CD4-positive, alpha-beta T cell (primary cell): ENCODE measurements around the gene TMEM183A. TPM values are rescaled to one million over a fixed set of nuclear protein-coding genes. Genes with fewer than 3 reads are reported as not detected.

ENCODE experiments used
- ATAC-seq: fragments of 200-7000 bp; cut with Tn5 transposase; one replicate; pipeline ENCODE4 v1.10.0; 2022; ENCODE audit warnings: mild to moderate bottlenecking; ENCODE audit not compliant: poor library complexity
- CTCF ChIA-PET: fragments of 350-600 bp; sonication (Branson Sonifier 250); formaldehyde crosslinking; loops from one replicate; lab custom pipeline; 2021; ENCODE audit warnings: antibody characterized with exemption, inconsistent platforms; lab: Charles Lee
- POLR2A ChIA-PET: fragments of 350-600 bp; sonication (Branson Sonifier 250); formaldehyde crosslinking; loops from one replicate; lab custom pipeline; 2021; ENCODE audit warnings: antibody characterized with exemption, inconsistent platforms; lab: Charles Lee
- DNase-seq, 14 experiments: peaks; one replicate each; pipeline ENCODE4 v3.0.0-alpha.2; 2013 to 2020; ENCODE audit warnings: mixed read lengths in 2 of 14
- H3K27ac ChIP-seq, 2 donors: one replicate each; pipeline versions ENCODE4 v1.5.1 to v1.7.0; 2013; ENCODE audit warnings: low read length in 2 of 2, low read depth in 1 of 2, mild to moderate bottlenecking in 1 of 2
- H3K27me3 ChIP-seq, 2 experiments: 1 replicate in 1 of 2; 2 replicates in 1 of 2; pipeline versions ENCODE4 v1.6.1 to v1.7.0; 2013; ENCODE audit warnings: low read length in 2 of 2, control low read depth in 1 of 2, mild to moderate bottlenecking in 1 of 2, moderate library complexity in 1 of 2; ENCODE audit not compliant: insufficient read depth in 2 of 2, control insufficient read depth in 1 of 2
- H3K36me3 ChIP-seq: one replicate; pipeline ENCODE4 v1.6.1; 2013; ENCODE audit warnings: low read length, control low read depth; ENCODE audit not compliant: insufficient read depth
- H3K4me1 ChIP-seq: one replicate; pipeline ENCODE4 v1.6.1; 2013; ENCODE audit warnings: low read length, control low read depth; ENCODE audit not compliant: insufficient read depth
- H3K4me3 ChIP-seq: one replicate; pipeline ENCODE4 v1.5.1; 2013; ENCODE audit warnings: mild to moderate bottlenecking, low read length, moderate library complexity
- H3K9me3 ChIP-seq, 2 experiments: 1 replicate in 1 of 2; 2 replicates in 1 of 2; pipeline versions ENCODE4 v1.6.1 to v1.7.0; 2013; ENCODE audit warnings: low read length in 2 of 2, mild to moderate bottlenecking in 2 of 2, control low read depth in 1 of 2, moderate library complexity in 1 of 2; ENCODE audit not compliant: control insufficient read depth in 1 of 2, insufficient read depth in 1 of 2
- H3K27ac Mint-ChIP-seq: one replicate; pipeline ENCODE4 v1.8.0; 2020; ENCODE audit warnings: mixed read lengths
- H3K27me3 Mint-ChIP-seq: one replicate; pipeline ENCODE4 v1.8.0; 2021; ENCODE audit warnings: mixed read lengths
- H3K36me3 Mint-ChIP-seq: one replicate; pipeline ENCODE4 v1.8.0; 2021; ENCODE audit warnings: low read depth, mixed read lengths
- H3K4me1 Mint-ChIP-seq: one replicate; pipeline ENCODE4 v1.8.0; 2021; ENCODE audit warnings: low read depth, mixed read lengths
- H3K4me3 Mint-ChIP-seq: one replicate; pipeline ENCODE4 v1.8.0; 2020; ENCODE audit warnings: mild to moderate bottlenecking, mixed read lengths
- H3K9me3 Mint-ChIP-seq: one replicate; pipeline ENCODE4 v1.8.0; 2020; ENCODE audit warnings: mixed read lengths
- intact Hi-C, 2 experiments: fragments of 100-400 bp; cut with DNase I in 1 of 2; cut with micrococcal nuclease in 1 of 2; formaldehyde crosslinking; loops; one replicate each; pipeline versions ENCODE4 v1.15.1 to v1.9.0; 2023 to 2025; cut with DNase I, micrococcal nuclease
- total RNA-seq, 174 experiments: library from RNA in 2 of 174; stranded (reverse) in 2 of 174; gene quantifications; one replicate each; pipeline ENCODE4 v1.2.3 and lab custom pipeline; 2021 to 2026
- TF ChIP-seq, protein P1 (sequence below): fragments of 200-600 bp; IDR thresholded peaks from one replicate; pipeline ENCODE4 v1.8.0; 2022; ENCODE audit warnings: antibody characterized with exemption, mild to moderate bottlenecking

TMEM183A gene
- total RNA-seq, 2 experiments from 2014 or later: 187 to 194 TPM

- H3K4me3 Mint-ChIP-seq: no peak overlapping the region
These were observed 32.7 kb downstream of the TMEM183A start for GRCh38 chr1:203039609-203040512.

GRCh38 chr1:203040513-203041275 is 33.5 kb downstream of the TMEM183A start:
- Histone ChIP-seq H3K27me3 (peaks cover 4 to 6% of the 10 kb centered on the region in 2 experiments), H3K4me1 (no peaks in the 10 kb centered on the region), H3K4me3 (no peak overlapping the region), H3K9me3 (no peaks in the 10 kb centered on the region), H3K27ac (no peak overlapping the region), H3K36me3 (no peaks in the 10 kb centered on the region)
- no peaks in the 10 kb centered on the region for H3K36me3 Mint-ChIP-seq
- H3K4me3 Mint-ChIP-seq: no peak overlapping the region
- DNase-seq: no peak
- peaks cover 10% of the 10 kb centered on the region for H3K27me3 Mint-ChIP-seq
- ATAC-seq: no peak
- H3K4me1 Mint-ChIP-seq: no peaks in the 10 kb centered on the region
- TF ChIP-seq, protein P1, sequence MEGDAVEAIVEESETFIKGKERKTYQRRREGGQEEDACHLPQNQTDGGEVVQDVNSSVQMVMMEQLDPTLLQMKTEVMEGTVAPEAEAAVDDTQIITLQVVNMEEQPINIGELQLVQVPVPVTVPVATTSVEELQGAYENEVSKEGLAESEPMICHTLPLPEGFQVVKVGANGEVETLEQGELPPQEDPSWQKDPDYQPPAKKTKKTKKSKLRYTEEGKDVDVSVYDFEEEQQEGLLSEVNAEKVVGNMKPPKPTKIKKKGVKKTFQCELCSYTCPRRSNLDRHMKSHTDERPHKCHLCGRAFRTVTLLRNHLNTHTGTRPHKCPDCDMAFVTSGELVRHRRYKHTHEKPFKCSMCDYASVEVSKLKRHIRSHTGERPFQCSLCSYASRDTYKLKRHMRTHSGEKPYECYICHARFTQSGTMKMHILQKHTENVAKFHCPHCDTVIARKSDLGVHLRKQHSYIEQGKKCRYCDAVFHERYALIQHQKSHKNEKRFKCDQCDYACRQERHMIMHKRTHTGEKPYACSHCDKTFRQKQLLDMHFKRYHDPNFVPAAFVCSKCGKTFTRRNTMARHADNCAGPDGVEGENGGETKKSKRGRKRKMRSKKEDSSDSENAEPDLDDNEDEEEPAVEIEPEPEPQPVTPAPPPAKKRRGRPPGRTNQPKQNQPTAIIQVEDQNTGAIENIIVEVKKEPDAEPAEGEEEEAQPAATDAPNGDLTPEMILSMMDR: no peak
- no peaks in the 10 kb centered on the region for H3K9me3 Mint-ChIP-seq
- ChIA-PET POLR2A (interaction anchor here (2.4 kb wide), 1 partner anchor 14 kb away, joined by 10 read pairs; the partner anchor contains the start of gene PPFIA4), CTCF (interaction anchor here (0.6 to 2.2 kb wide), 4 partner anchors 11 to 175 kb away, joined by 3 to 25 read pairs (median 6); partner anchors contain the start of gene PPFIA4)
- no peak overlapping the region for H3K27ac Mint-ChIP-seq
- intact Hi-C loops: loop anchor here in 1 of 2 experiments (2.0 kb wide), 1 partner anchor 232 kb away; no protein-coding TSS in a partner anchor

More at GRCh38 chr1:203039609-203040512, 32.7 kb downstream of the TMEM183A start:
- no peaks in the 10 kb centered on the region for H3K4me1 Mint-ChIP-seq
- Histone ChIP-seq H3K4me1 (no peaks in the 10 kb centered on the region), H3K36me3 (no peaks in the 10 kb centered on the region), H3K27ac (no peak overlapping the region), H3K9me3 (no peaks in the 10 kb centered on the region), H3K27me3 (peaks cover 4 to 6% of the 10 kb centered on the region in 2 experiments), H3K4me3 (no peak overlapping the region)
- POLR2A ChIA-PET: interaction anchor here (1.3 to 2.4 kb wide), 2 partner anchors 13 to 227 kb away, joined by 8 to 10 read pairs; partner anchors contain the start of gene PPFIA4
- H3K9me3 Mint-ChIP-seq: no peaks in the 10 kb centered on the region
- ATAC-seq: no peak
- CTCF ChIA-PET: interaction anchor here (0.7 to 2.2 kb wide), 8 partner anchors 10 to 233 kb away, joined by 3 to 25 read pairs (median 4); partner anchors contain the start of genes PPFIA4 and TMEM183A
- peak in 1 of 14 experiments; percentile 11 for DNase-seq
- TF ChIP-seq, protein P1: no peak
- intact Hi-C loops: loop anchor here (1.0 to 5.0 kb wide), 5 partner anchors 131 to 297 kb away; no protein-coding TSS in a partner anchor
- H3K36me3 Mint-ChIP-seq: no peaks in the 10 kb centered on the region
- H3K27me3 Mint-ChIP-seq: peaks cover 7% of the 10 kb centered on the region
- no peak overlapping the region for H3K27ac Mint-ChIP-seq

- ATAC-seq (no peak), DNase-seq (no peak)
- H3K27me3 Mint-ChIP-seq: peaks cover 10% of the 10 kb centered on the region
- H3K27ac ChIP-seq: no peak overlapping the region
- H3K4me1 Mint-ChIP-seq: no peaks in the 10 kb centered on the region
- H3K9me3 ChIP-seq: no peaks in the 10 kb centered on the region
- H3K9me3 Mint-ChIP-seq: no peaks in the 10 kb centered on the region
- intact Hi-C loops: loop anchor here in 1 of 2 experiments (2.0 kb wide), 1 partner anchor 231 kb away; no protein-coding TSS in a partner anchor
- POLR2A ChIA-PET: interaction anchor here (0.6 to 2.4 kb wide), 2 partner anchors 15 to 105 kb away, joined by 4 to 10 read pairs; partner anchors contain the start of gene PPFIA4
- no peaks in the 10 kb centered on the region for H3K36me3 Mint-ChIP-seq
- no peak overlapping the region for H3K4me3 ChIP-seq
- no peak overlapping the region for H3K27ac Mint-ChIP-seq
- H3K4me3 Mint-ChIP-seq: no peak overlapping the region
- H3K36me3 ChIP-seq: no peaks in the 10 kb centered on the region
- CTCF ChIA-PET: no interaction called here
- TF ChIP-seq, protein P1: no peak
- H3K27me3 ChIP-seq: peaks cover 4 to 6% of the 10 kb centered on the region in 2 experiments
- no peaks in the 10 kb centered on the region for H3K4me1 ChIP-seq
These were observed 34.3 kb downstream of the TMEM183A start for GRCh38 chr1:203041351-203041932.
